H9 (cell line): Measurements from ENCODE around the gene ODAD4. TPM values are rescaled to one million over a fixed set of nuclear protein-coding genes. Genes with fewer than 3 reads are reported as not detected.

Experiments used
- DNase-seq: peaks from one replicate; pipeline ENCODE4 v3.0.0-alpha.2; 2017
- H2AFZ ChIP-seq: one replicate; pipeline ENCODE4 v1.6.1; 2013; ENCODE audit warnings: mild to moderate bottlenecking, low read length, control low read depth, moderate library complexity
- H2AK5ac ChIP-seq: 2 replicates; pipeline ENCODE4 v1.6.1; 2013; ENCODE audit warnings: low read length, control low read depth, mixed read lengths; ENCODE audit not compliant: insufficient read length
- H2BK120ac ChIP-seq: one replicate; pipeline ENCODE4 v1.6.1; 2013; ENCODE audit warnings: low read depth, mild to moderate bottlenecking, low read length, control low read depth, inconsistent platforms; ENCODE audit not compliant: poor library complexity, severe bottlenecking
- H2BK12ac ChIP-seq: 2 replicates; pipeline ENCODE4 v1.6.1; 2013; ENCODE audit warnings: low read length, control low read depth, mixed read lengths, low read depth; ENCODE audit not compliant: insufficient read length
- H2BK15ac ChIP-seq: 2 replicates; pipeline ENCODE4 v1.6.1; 2013; ENCODE audit warnings: low read depth, low read length, control low read depth
- H2BK20ac ChIP-seq: one replicate; pipeline ENCODE4 v1.6.1; 2013; ENCODE audit warnings: low read depth, mild to moderate bottlenecking, low read length, control low read depth, inconsistent platforms; ENCODE audit not compliant: poor library complexity, severe bottlenecking
- H2BK5ac ChIP-seq: 2 replicates; pipeline ENCODE4 v1.6.1; 2013; ENCODE audit warnings: low read length, control low read depth, mixed read lengths; ENCODE audit not compliant: insufficient read length
- H3K14ac ChIP-seq: 2 replicates; pipeline ENCODE4 v1.6.1; 2013; ENCODE audit warnings: low read length, control low read depth; ENCODE audit not compliant: insufficient read depth
- H3K18ac ChIP-seq: 2 replicates; pipeline ENCODE4 v1.6.1; 2013; ENCODE audit warnings: low read depth, mild to moderate bottlenecking, mixed read lengths, low read length, control low read depth; ENCODE audit not compliant: insufficient read length
- H3K23ac ChIP-seq: 2 replicates; pipeline ENCODE4 v1.6.1; 2013; ENCODE audit warnings: low read length, control low read depth, mixed read lengths, low read depth; ENCODE audit not compliant: insufficient read length
- H3K23me2 ChIP-seq: 2 replicates; pipeline ENCODE4 v1.6.1; 2013; ENCODE audit warnings: low read depth, mild to moderate bottlenecking, mixed read lengths, low read length, control low read depth; ENCODE audit not compliant: insufficient read length, poor library complexity, severe bottlenecking
- H3K27ac ChIP-seq: 2 replicates; pipeline ENCODE4 v1.5.1; 2013; ENCODE audit warnings: low read length, control low read depth, mixed read lengths, low read depth; ENCODE audit not compliant: insufficient read length
- H3K27me3 ChIP-seq: 2 replicates; pipeline ENCODE4 v1.6.1; 2013; ENCODE audit warnings: low read length, control low read depth, inconsistent platforms; ENCODE audit not compliant: insufficient read depth
- H3K4ac ChIP-seq: 2 replicates; pipeline ENCODE4 v1.6.1; 2013; ENCODE audit warnings: low read depth, mild to moderate bottlenecking, control low read depth, inconsistent platforms, low read length, moderate library complexity
- H3K4me1 ChIP-seq: 2 replicates; pipeline ENCODE4 v1.6.1; 2013; ENCODE audit warnings: low read length, control low read depth, inconsistent platforms; ENCODE audit not compliant: insufficient read depth
- H3K4me2 ChIP-seq: 2 replicates; pipeline ENCODE4 v1.6.1; 2013; ENCODE audit warnings: low read length, control low read depth, mixed read lengths; ENCODE audit not compliant: insufficient read length, insufficient read depth
- H3K56ac ChIP-seq: 2 replicates; pipeline ENCODE4 v1.6.1; 2013; ENCODE audit warnings: low read depth, mild to moderate bottlenecking, mixed read lengths, low read length, control low read depth; ENCODE audit not compliant: insufficient read length
- H3K79me1 ChIP-seq: 2 replicates; pipeline ENCODE4 v1.6.1; 2013; ENCODE audit warnings: low read depth, mild to moderate bottlenecking, moderate library complexity, low read length, control low read depth, inconsistent platforms; ENCODE audit not compliant: insufficient read depth, poor library complexity, severe bottlenecking
- H3K79me2 ChIP-seq: 2 replicates; pipeline ENCODE4 v1.6.1; 2013; ENCODE audit warnings: low read length, control low read depth, inconsistent platforms; ENCODE audit not compliant: insufficient read depth
- H3K9ac ChIP-seq: 2 replicates; pipeline ENCODE4 v1.6.1; 2013; ENCODE audit warnings: low read length, control low read depth, mixed read lengths; ENCODE audit not compliant: insufficient read length; ENCODE audit errors: extremely low read depth
- H3K9me3 ChIP-seq: one replicate; pipeline ENCODE4 v1.6.1; 2013; ENCODE audit warnings: low read depth, low read length, inconsistent platforms; ENCODE audit not compliant: control insufficient read depth
- H3T11ph ChIP-seq: one replicate; pipeline ENCODE4 v1.6.1; 2013; ENCODE audit warnings: mild to moderate bottlenecking, low read length, control low read depth, inconsistent platforms
- H4K20me1 ChIP-seq: one replicate; pipeline ENCODE4 v1.6.1; 2013; ENCODE audit not compliant: control insufficient read depth, insufficient read length, insufficient read depth
- H4K5ac ChIP-seq: 2 replicates; pipeline ENCODE4 v1.6.1; 2013; ENCODE audit warnings: low read depth, mild to moderate bottlenecking, mixed read lengths, low read length, control low read depth; ENCODE audit not compliant: insufficient read length
- H4K8ac ChIP-seq: replicated peaks from 2 replicates; pipeline ENCODE4 v1.6.1; 2013; ENCODE audit warnings: low read length, control low read depth, mixed read lengths, low read depth; ENCODE audit not compliant: insufficient read length
- H4K91ac ChIP-seq: 2 replicates; pipeline ENCODE4 v1.6.1; 2013; ENCODE audit warnings: low read depth, mild to moderate bottlenecking, moderate library complexity, mixed read lengths, low read length, control low read depth; ENCODE audit not compliant: insufficient read length
- H3K27ac Mint-ChIP-seq, 3 experiments: 2 replicates in 2 of 3; 3 replicates in 1 of 3; pipeline ENCODE4 v1.8.0; 2020 to 2021; ENCODE audit warnings: mixed read lengths in 3 of 3, mild to moderate bottlenecking in 1 of 3, moderate library complexity in 1 of 3
- H3K27me3 Mint-ChIP-seq: 2 replicates; pipeline ENCODE4 v1.8.0; 2021; ENCODE audit warnings: low read depth, mild to moderate bottlenecking, moderate library complexity, mixed read lengths
- H3K36me3 Mint-ChIP-seq, 3 experiments: 2 replicates in 2 of 3; 3 replicates in 1 of 3; pipeline ENCODE4 v1.8.0; 2020 to 2021; ENCODE audit warnings: low read depth in 3 of 3, mixed read lengths in 3 of 3; ENCODE audit not compliant: insufficient read depth in 1 of 3
- H3K4me1 Mint-ChIP-seq, 2 experiments: 2 replicates each; pipeline ENCODE4 v1.8.0; 2020; ENCODE audit warnings: mixed read lengths in 2 of 2
- H3K4me3 Mint-ChIP-seq, 2 experiments: 2 replicates in 1 of 2; 3 replicates in 1 of 2; pipeline ENCODE4 v1.8.0; 2020 to 2021; ENCODE audit warnings: mild to moderate bottlenecking in 2 of 2, mixed read lengths in 2 of 2, moderate library complexity in 1 of 2
- H3K9me3 Mint-ChIP-seq, 2 experiments: 2 replicates in 1 of 2; 3 replicates in 1 of 2; pipeline ENCODE4 v1.8.0; 2020; ENCODE audit warnings: mild to moderate bottlenecking in 2 of 2, mixed read lengths in 2 of 2, moderate library complexity in 1 of 2
- WGBS: extraction: QIAGEN DNeasy Blood & Tissue Kit; methylation state at CpG from one replicate; pipeline ENCODE4 v1.1.7; 2013; ENCODE audit warnings: missing lambda C conversion rate, low lambda C conversion rate, mixed read lengths; ENCODE audit not compliant: insufficient read length; ENCODE audit errors: extremely low coverage; 5-methylcytosine and 5-hydroxymethylcytosine counted together
- total RNA-seq: library from RNA; stranded (reverse); gene quantifications from 2 replicates; pipeline ENCODE4 v1.2.1, GENCODE V29; 2021
- TF ChIP-seq, protein P1 (sequence below): fragments of 200-600 bp; sonication (generic); conservative IDR thresholded peaks from 3 replicates; pipeline ENCODE4 v1.8.0; 2021; ENCODE audit warnings: antibody characterized with exemption, mild to moderate bottlenecking

Gene ODAD4
- total RNA-seq, 1 experiment from 2014 or later = 2.1 TPM

DNA sequence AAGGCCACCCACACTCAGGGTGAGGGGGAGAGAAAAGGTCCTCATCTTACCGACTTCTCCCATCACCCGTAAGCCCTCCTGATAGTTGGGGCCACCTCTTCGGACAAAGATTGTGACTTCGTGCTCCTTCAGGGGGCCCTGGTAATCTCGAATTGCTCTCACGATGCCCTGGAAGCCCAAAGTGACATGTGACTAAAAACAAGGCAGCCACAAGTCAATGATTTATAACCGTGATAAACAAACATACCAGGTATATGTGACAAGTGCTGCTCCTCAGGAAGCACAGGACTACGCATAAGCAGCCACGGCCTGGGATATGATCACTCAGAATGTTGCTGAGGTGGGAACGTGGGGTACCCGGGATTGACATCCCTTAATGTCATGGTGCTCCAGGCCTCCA lies 28.8 kb upstream of the ODAD4 start:
- Mint-ChIP-seq H3K27me3 (no peaks in the 10 kb centered on the region), H3K36me3 (peaks cover 67 to 97% (median 91%) of the 10 kb centered on the region in 3 experiments)
- no peak overlapping the region for H3K27ac ChIP-seq

More for the DNA sequence above, 28.8 kb upstream of the ODAD4 start:
- Histone ChIP-seq H4K91ac (no peak overlapping the region), H2BK5ac (no peak overlapping the region), H2BK15ac (no peak overlapping the region), H3K79me2 (peaks cover 2% of the 10 kb centered on the region; the same call in 1 of the 2 replicates), H2AFZ (no peak overlapping the region), H3K79me1 (peaks cover 4% of the 10 kb centered on the region), H3K9me3 (no peaks in the 10 kb centered on the region), H4K5ac (no peak overlapping the region), H3K18ac (no peak overlapping the region), H3K4me2 (no peak overlapping the region), H3K56ac (no peak overlapping the region), H3K4ac (no peak overlapping the region), H4K20me1 (peaks cover 3% of the 10 kb centered on the region), H3T11ph (no peak overlapping the region), H2BK120ac (no peak overlapping the region), H3K23ac (no peak overlapping the region), H3K23me2 (no peaks in the 10 kb centered on the region), H3K4me1 (no peaks in the 10 kb centered on the region), H4K8ac (no peak overlapping the region), H2BK20ac (no peak overlapping the region), H2AK5ac (no peak overlapping the region), H3K9ac (no peak overlapping the region), H3K27me3 (no peaks in the 10 kb centered on the region), H2BK12ac (no peak overlapping the region), H3K14ac (no peak overlapping the region)
- Mint-ChIP-seq H3K4me1 (no peaks in the 10 kb centered on the region), H3K4me3 (no peak overlapping the region), H3K9me3 (no peaks in the 10 kb centered on the region), H3K27ac (peak overlapping the region in 1 of 3 experiments; percentile 57; a peak in 1 of 7 replicates)
- no CpG with 5 or more reads among the region's 11 CpGs for WGBS
- DNase-seq = no peak
- TF ChIP-seq, protein P1, sequence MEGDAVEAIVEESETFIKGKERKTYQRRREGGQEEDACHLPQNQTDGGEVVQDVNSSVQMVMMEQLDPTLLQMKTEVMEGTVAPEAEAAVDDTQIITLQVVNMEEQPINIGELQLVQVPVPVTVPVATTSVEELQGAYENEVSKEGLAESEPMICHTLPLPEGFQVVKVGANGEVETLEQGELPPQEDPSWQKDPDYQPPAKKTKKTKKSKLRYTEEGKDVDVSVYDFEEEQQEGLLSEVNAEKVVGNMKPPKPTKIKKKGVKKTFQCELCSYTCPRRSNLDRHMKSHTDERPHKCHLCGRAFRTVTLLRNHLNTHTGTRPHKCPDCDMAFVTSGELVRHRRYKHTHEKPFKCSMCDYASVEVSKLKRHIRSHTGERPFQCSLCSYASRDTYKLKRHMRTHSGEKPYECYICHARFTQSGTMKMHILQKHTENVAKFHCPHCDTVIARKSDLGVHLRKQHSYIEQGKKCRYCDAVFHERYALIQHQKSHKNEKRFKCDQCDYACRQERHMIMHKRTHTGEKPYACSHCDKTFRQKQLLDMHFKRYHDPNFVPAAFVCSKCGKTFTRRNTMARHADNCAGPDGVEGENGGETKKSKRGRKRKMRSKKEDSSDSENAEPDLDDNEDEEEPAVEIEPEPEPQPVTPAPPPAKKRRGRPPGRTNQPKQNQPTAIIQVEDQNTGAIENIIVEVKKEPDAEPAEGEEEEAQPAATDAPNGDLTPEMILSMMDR = no peak
